Endothelial cell of umbilical vein (primary cell): ENCODE measurements around the gene UPK3A. TPM values are rescaled to one million over a fixed set of nuclear protein-coding genes. Genes with fewer than 3 reads are reported as not detected.

Experiments used
- BruUV-seq: library from RNA; stranded (reverse); fragments of 400-500 nt; replicated peaks from 2 replicates; lab custom pipeline; 2021; lab: Mats Ljungman, UMichigan
- CTCF ChIA-PET: fragments of 300-600, 350-600 bp; sonication (Branson Sonifier 250); formaldehyde crosslinking; loops from one replicate; lab custom pipeline; 2021; ENCODE audit warnings: antibody characterized with exemption, inconsistent platforms; lab: Charles Lee
- POLR2A ChIA-PET: fragments of 300-600, 350-600 bp; sonication (Branson Sonifier 250); formaldehyde crosslinking; loops from one replicate; lab custom pipeline; 2021; ENCODE audit warnings: antibody characterized with exemption, inconsistent platforms; lab: Charles Lee
- DNase-seq: peaks from one replicate; pipeline ENCODE4 v3.0.0-alpha.2; 2011; ENCODE audit warnings: low read depth, low spot score
- FAIRE-seq: peaks from 2 replicates; lab custom pipeline; 2011; peaks lifted over from hg19 to GRCh38; lab: Jason Lieb, UNC
- H2AFZ ChIP-seq: 2 replicates; pipeline ENCODE4 v1.6.0; 2012; ENCODE audit warnings: low read depth, low read length, control low read depth, inconsistent platforms
- H3K27ac ChIP-seq: 2 replicates; pipeline ENCODE4 v1.5.1; 2011; ENCODE audit warnings: low read depth, mild to moderate bottlenecking, control low read depth, low read length, moderate library complexity; ENCODE audit not compliant: insufficient read depth
- H3K27me3 ChIP-seq, 2 experiments: 2 replicates each; pipeline versions ENCODE4 v1.6.0 to v1.6.1; 2011; ENCODE audit warnings: low read length in 2 of 2, mixed read lengths in 1 of 2; ENCODE audit not compliant: control insufficient read depth in 2 of 2, insufficient read depth in 2 of 2
- H3K36me3 ChIP-seq, 2 experiments: 2 replicates in 1 of 2; 3 replicates in 1 of 2; pipeline ENCODE4 v1.5.1; 2011; ENCODE audit warnings: low read length in 2 of 2, mild to moderate bottlenecking in 1 of 2, moderate library complexity in 1 of 2; ENCODE audit not compliant: control insufficient read depth in 2 of 2, insufficient read depth in 2 of 2; ENCODE audit errors: extremely low read depth in 1 of 2
- H3K4me1 ChIP-seq: 3 replicates; pipeline ENCODE4 v1.5.1; 2011; ENCODE audit warnings: mild to moderate bottlenecking, low read length; ENCODE audit not compliant: control insufficient read depth, insufficient read depth; ENCODE audit errors: extremely low read depth
- H3K4me2 ChIP-seq: 2 replicates; pipeline ENCODE4 v1.6.1; 2011; ENCODE audit warnings: low read length, control low read depth, mixed read lengths; ENCODE audit not compliant: insufficient read depth
- H3K4me3 ChIP-seq, 3 experiments: fragments of 200-600 bp in 1 of 3; sonication (generic), shearing (Covaris generic) in 1 of 3; replicated peaks in 1 of 3; 2 replicates each; pipeline ENCODE4 v1.5.1; 2011 to 2016; ENCODE audit warnings: control low read depth in 3 of 3, low read length in 3 of 3, mild to moderate bottlenecking in 2 of 3, inconsistent platforms in 1 of 3, low read depth in 1 of 3, moderate library complexity in 1 of 3; ENCODE audit not compliant: insufficient read depth in 1 of 3
- H3K79me2 ChIP-seq: 2 replicates; pipeline ENCODE4 v1.6.0; 2012; ENCODE audit warnings: low read length, inconsistent platforms; ENCODE audit not compliant: control insufficient read depth, insufficient read depth
- H3K9ac ChIP-seq: replicated peaks from 2 replicates; pipeline ENCODE3; 2011; ENCODE audit warnings: low read length, control low read depth; ENCODE audit not compliant: insufficient read depth; ENCODE audit errors: extremely low read depth
- H3K9me1 ChIP-seq: replicated peaks from 3 replicates; pipeline ENCODE4 v1.6.0; 2011; ENCODE audit warnings: mild to moderate bottlenecking, low read length; ENCODE audit not compliant: control insufficient read depth, insufficient read depth; ENCODE audit errors: extremely low read depth
- H3K9me3 ChIP-seq: replicated peaks from 2 replicates; pipeline ENCODE4 v1.5.1; 2012; ENCODE audit warnings: low read length, inconsistent platforms; ENCODE audit not compliant: control insufficient read depth, insufficient read depth
- H4K20me1 ChIP-seq: replicated peaks from 2 replicates; pipeline ENCODE3; 2011; ENCODE audit warnings: mild to moderate bottlenecking, low read length; ENCODE audit not compliant: control insufficient read depth, insufficient read depth; ENCODE audit errors: extremely low read depth
- CTCF ChIP-seq, 2 donors: IDR thresholded peaks; 1 replicate in 1 of 2; 2 replicates in 1 of 2; pipeline ENCODE4 v1.5.1; 2011; ENCODE audit warnings: low read length in 2 of 2, mild to moderate bottlenecking in 2 of 2, moderate library complexity in 2 of 2, control low read depth in 1 of 2, inconsistent platforms in 1 of 2, low read depth in 1 of 2; ENCODE audit not compliant: insufficient read depth in 1 of 2; ENCODE audit errors: extremely low read depth in 1 of 2
- EZH2 ChIP-seq: IDR thresholded peaks from 2 replicates; pipeline ENCODE4 v1.6.1; 2012; ENCODE audit warnings: borderline replicate concordance, low read depth, mild to moderate bottlenecking, moderate library complexity, low read length, inconsistent platforms; ENCODE audit not compliant: severe bottlenecking
- FOS ChIP-seq: IDR thresholded peaks from 2 replicates; pipeline ENCODE4 v1.6.1; 2011; ENCODE audit warnings: mild to moderate bottlenecking, low read length, moderate library complexity, borderline replicate concordance; ENCODE audit not compliant: insufficient read depth
- GATA2 ChIP-seq: IDR thresholded peaks from 2 replicates; pipeline ENCODE4 v1.7.0; 2011; ENCODE audit warnings: low read depth, mild to moderate bottlenecking, moderate library complexity, mixed read lengths, low read length; ENCODE audit not compliant: insufficient read length, insufficient read depth
- JUN ChIP-seq: IDR thresholded peaks from 2 replicates; pipeline ENCODE4 v1.6.1; 2011; ENCODE audit warnings: borderline replicate concordance, low read depth; ENCODE audit not compliant: insufficient read length, insufficient read depth
- MAX ChIP-seq: IDR thresholded peaks from 2 replicates; pipeline ENCODE4 v1.6.1; 2011; ENCODE audit not compliant: insufficient read depth, insufficient read length
- MYC ChIP-seq: IDR thresholded peaks from one replicate; pipeline ENCODE4 v1.6.1; 2011; ENCODE audit warnings: mild to moderate bottlenecking, low read depth, low read length
- POLR2A ChIP-seq: IDR thresholded peaks from 2 replicates; pipeline ENCODE4 v1.6.1; 2012; ENCODE audit warnings: low read depth, mild to moderate bottlenecking, control low read depth, low read length
- POLR2AphosphoS5 ChIP-seq: IDR thresholded peaks from 2 replicates; pipeline ENCODE4 v1.6.1; 2012; ENCODE audit warnings: low read depth, mild to moderate bottlenecking, control low read depth, low read length, moderate library complexity; ENCODE audit not compliant: insufficient read depth
- dilution Hi-C: fragments of 300-500 bp; cut with MboI; formaldehyde crosslinking; loops from one replicate; pipeline ENCODE4 v1.15.0; 2019; ENCODE audit warnings: low sequenced_read_pairs; ENCODE audit not compliant: extremely low pct_ligation_motif_present
- intact Hi-C: fragments of 100-400 bp; cut with micrococcal nuclease; formaldehyde crosslinking; loops from one replicate; pipeline ENCODE4 v1.10.0; 2022
- polyA plus RNA-seq, 4 experiments: library from polyadenylated mRNA; depleted of rRNA in 3 of 4; stranded (reverse) in 3 of 4; unstranded in 1 of 4; fragments of >200 nt; gene quantifications; 2 replicates each; pipeline versions ENCODE4 v1.2.1 to v1.2.3, GENCODE V29; 2011 to 2012; ENCODE audit warnings: missing spikeins in 1 of 4
- total RNA-seq: library from RNA; stranded (reverse); gene quantifications from 2 replicates; pipeline ENCODE4 v1.2.3, GENCODE V29; 2021

Gene UPK3A
- total and polyA plus RNA-seq, 2 donors (not counting 3 experiments of a cell fraction or from before 2014, with no cell fraction given) = not detected

DNA sequence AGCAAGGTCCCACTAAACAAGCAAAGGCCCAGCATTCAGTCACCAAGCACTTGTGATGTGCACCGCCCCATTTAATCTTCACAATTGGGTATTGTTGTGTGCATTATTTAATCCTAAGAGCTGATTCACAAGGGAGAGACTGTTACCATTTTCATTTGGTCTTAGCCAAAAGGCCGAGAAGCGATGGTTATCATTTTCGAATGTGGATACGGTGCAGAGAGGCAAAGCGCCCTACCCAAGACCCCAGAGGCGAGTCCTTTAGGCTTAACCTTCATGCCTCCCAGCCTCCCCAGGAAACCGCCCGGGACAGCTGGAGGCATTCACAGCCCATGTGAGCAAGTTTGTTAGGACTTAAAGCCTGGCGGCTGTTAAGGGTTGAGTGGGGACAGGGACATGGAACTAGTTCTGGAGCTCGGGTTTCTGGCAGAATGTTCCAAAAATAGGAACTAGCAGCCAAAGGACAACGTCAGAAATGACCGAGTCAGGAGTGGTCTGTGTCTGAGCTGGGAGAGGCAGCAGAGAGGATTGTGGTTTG lies 13.0 kb upstream of the UPK3A start:
- H2AFZ ChIP-seq = no peak overlapping the region
- no peak overlapping the region for H3K27ac ChIP-seq
- no peaks in the 10 kb centered on the region for H3K79me2 ChIP-seq
- H3K4me2 ChIP-seq = no peak overlapping the region
- H4K20me1 ChIP-seq = no peaks in the 10 kb centered on the region
- intact Hi-C loops (no loop called here), dilution Hi-C loops (loop anchor here (10.0 kb wide), 1 partner anchor 103 kb away; no protein-coding TSS in a partner anchor)
- peaks cover 4 to 8% of the 10 kb centered on the region in 2 experiments for H3K27me3 ChIP-seq
- BruUV-seq = no TSS peak
- ChIA-PET CTCF (interaction anchor here (0.8 to 2.4 kb wide), 4 partner anchors 163 to 282 kb away, joined by 3 to 5 read pairs (median 4); no protein-coding TSS in a partner anchor), POLR2A (no interaction called here)
- no peaks in the 10 kb centered on the region for H3K36me3 ChIP-seq
- TF ChIP-seq GATA2 (no peak), FOS (no peak), MYC (no peak), POLR2A (no peak), JUN (no peak), POLR2AphosphoS5 (no peak), CTCF (IDR thresholded peaks at IDR 0.05; ENCODE audit: extremely low read depth in 1 of 2, insufficient read depth in 1 of 2, low read depth in 1 of 2, low read length in 2 of 2) (no peak), MAX (no peak), EZH2 (no peak)
- FAIRE-seq = no peak
- no peak overlapping the region for H3K9ac ChIP-seq
- H3K9me3 ChIP-seq = no peaks in the 10 kb centered on the region
- peaks cover 6% of the 10 kb centered on the region for H3K4me1 ChIP-seq
- no peak overlapping the region for H3K4me3 ChIP-seq
- no peaks in the 10 kb centered on the region for H3K9me1 ChIP-seq
- DNase-seq = no peak
